Right lobe of liver (tissue), 6 donors: ENCODE data around the gene GOLT1A. TPM values are rescaled to one million over a fixed set of nuclear protein-coding genes. Genes with fewer than 3 reads are reported as not detected.
A peak's percentile ranks its signal among the peaks of the same experiment; 100 is the strongest.

ENCODE experiments used
- ATAC-seq, 4 donors: fragments of 200-7000 bp; cut with Tn5 transposase; one replicate each; pipeline ENCODE4 v1.9.1; 2020; ENCODE audit warnings: mild to moderate bottlenecking in 4 of 4, moderate library complexity in 4 of 4
- DNase-seq, 3 donors: peaks; one replicate each; pipeline ENCODE4 v3.0.0-alpha.2; 2020
- H3K27ac ChIP-seq, 3 donors: fragments of 200-600 bp; one replicate each; pipeline ENCODE4 v1.8.0; 2022
- H3K27me3 ChIP-seq, 2 donors: fragments of 200-600 bp; one replicate each; pipeline ENCODE4 v1.8.0; 2022
- H3K36me3 ChIP-seq, 4 donors: fragments of 200-600 bp; sonication (generic) in 1 of 4; one replicate each; pipeline versions ENCODE4 v1.5.1 to v1.8.0; 2017 to 2022; ENCODE audit warnings: control low read depth in 1 of 4
- H3K4me1 ChIP-seq, 4 donors: fragments of 200-600 bp; sonication (generic) in 1 of 4; one replicate each; pipeline versions ENCODE4 v1.5.1 to v1.8.0; 2017 to 2022; ENCODE audit warnings: control low read depth in 1 of 4
- H3K4me3 ChIP-seq, 3 donors: fragments of 200-600 bp; one replicate each; pipeline ENCODE4 v1.8.0; 2022
- H3K9me3 ChIP-seq, 4 donors: fragments of 200-600 bp; sonication (generic) in 1 of 4; one replicate each; pipeline versions ENCODE4 v1.5.1 to v1.8.0; 2017 to 2022; ENCODE audit warnings: control low read depth in 1 of 4
- CTCF ChIP-seq, 4 donors: fragments of 200-600 bp in 3 of 4; fragments of 450-650 bp in 1 of 4; IDR thresholded peaks; one replicate each; pipeline versions ENCODE4 v1.5.1 to v1.8.0; 2016 to 2022; ENCODE audit warnings: antibody characterized with exemption in 4 of 4, mild to moderate bottlenecking in 2 of 4
- POLR2A ChIP-seq: fragments of 450-650 bp; IDR thresholded peaks from one replicate; pipeline ENCODE4 v1.6.1; 2017; ENCODE audit warnings: antibody characterized with exemption, mild to moderate bottlenecking
- WGBS: methylation state at CpG from one replicate; pipeline ENCODE4 v1.1.6; 2018; ENCODE audit warnings: low coverage, low lambda C conversion rate; ENCODE audit not compliant: insufficient coverage; ENCODE audit errors: missing lambda C conversion rate; 5-methylcytosine and 5-hydroxymethylcytosine counted together
- intact Hi-C, 2 donors: fragments of 100-400 bp; cut with DNase I; formaldehyde crosslinking; loops; one replicate each; pipeline versions ENCODE4 v1.11.2 to v1.14.1; 2022
- total RNA-seq, 6 experiments: library from RNA; depleted of rRNA in 2 of 6; stranded (reverse); fragments of >200 nt in 2 of 6; fragmentation: NEBNext Ultra II Directional in 3 of 6; extraction: Animal tissue kit (Norgen Biotek cat#: 25700) in 3 of 6; gene quantifications; one replicate each; pipeline versions ENCODE4 v1.1.0 to v1.2.4, GENCODE V29; 2016 to 2023
- donor health status: DM: no; HTN: yes; CAD: no.
- donor health status: DM: no; HTN: no; CAD: no.
- donor health status: DM: no; HTN: no; CAD: no.
- donor health status: DM: no; HTN: yes; CAD: no.
- donor health status: DM: no; HTN: yes; CAD: no.

The GOLT1A gene
- total RNA-seq, 6 experiments from 2014 or later: 49.4 to 103 (median 74.5) TPM

GRCh38 chr1:204166219-204166618 lies 47.6 kb downstream of the GOLT1A start, which contains the start of gene REN:
Gene REN, minus strand, starts transcription at chr1:204166337. Its CDS starts 44 bp downstream, at chr1:204166293.
- no peaks in the 10 kb centered on the region for H3K27me3 ChIP-seq
- H3K4me1 ChIP-seq: peaks cover 0 to 21% (median 0%) of the 10 kb centered on the region in 4 donors
- no peak for TF ChIP-seq POLR2A
- TF ChIP-seq CTCF (IDR thresholded peaks at IDR 0.05): no peak
- H3K4me3 ChIP-seq: no peak within 1 kb of the TSS
- no peak within 1 kb of the TSS for H3K27ac ChIP-seq
- WGBS: 61% methylated on average over 4 of the region's 5 CpGs
- ATAC-seq (no peak), DNase-seq (no peak)
- H3K36me3 ChIP-seq: no peaks in the 10 kb centered on the region
- no peaks in the 10 kb centered on the region for H3K9me3 ChIP-seq
- intact Hi-C loops: no loop called here

GRCh38 chr1:204162494-204163074 lies 51.2 kb downstream of the GOLT1A start:
- H3K9me3 ChIP-seq: no peaks in the 10 kb centered on the region
- H3K27ac ChIP-seq: no peak overlapping the region
- intact Hi-C loops: loop anchor here (5.0 kb wide), 3 partner anchors 45 to 205 kb away; no protein-coding TSS in a partner anchor
- no peaks in the 10 kb centered on the region for H3K36me3 ChIP-seq
- 13% methylated on average over 6 of the region's 7 CpGs for WGBS
- H3K4me1 ChIP-seq: peaks cover 0 to 11% (median 0%) of the 10 kb centered on the region in 4 donors
- no peak overlapping the region for H3K4me3 ChIP-seq
- peak; percentile 99 to 100 (median 100) for TF ChIP-seq CTCF (IDR thresholded peaks at IDR 0.05)
- TF ChIP-seq POLR2A: no peak
- H3K27me3 ChIP-seq: no peaks in the 10 kb centered on the region
- ATAC-seq: peak; percentile 93 to 98 (median 96)
- DNase-seq: peak; percentile 81 to 84 (median 84)

- intact Hi-C loops: loop anchor here (5.0 kb wide), 3 partner anchors 45 to 205 kb away; no protein-coding TSS in a partner anchor
- Histone ChIP-seq H3K36me3 (no peaks in the 10 kb centered on the region), H3K27ac (no peak overlapping the region), H3K9me3 (no peaks in the 10 kb centered on the region), H3K4me1 (peaks cover 0 to 11% (median 0%) of the 10 kb centered on the region in 4 donors), H3K4me3 (no peak overlapping the region), H3K27me3 (no peaks in the 10 kb centered on the region)
- DNase-seq (no peak), ATAC-seq (peak in 3 of 4 donors; percentile 7 to 16 (median 10))
- 28% methylated on average over 10 of the region's 14 CpGs for WGBS
- TF ChIP-seq POLR2A (no peak), CTCF (IDR thresholded peaks at IDR 0.05) (no peak)
These were observed 51.9 kb downstream of the GOLT1A start for GRCh38 chr1:204161609-204162493.

- no peak for TF ChIP-seq POLR2A
- TF ChIP-seq CTCF (IDR thresholded peaks at IDR 0.05): no peak
- DNase-seq (no peak), ATAC-seq (no peak)
- Histone ChIP-seq H3K27ac (no peak overlapping the region), H3K9me3 (no peaks in the 10 kb centered on the region), H3K4me1 (peaks cover 0 to 11% (median under 1%) of the 10 kb centered on the region in 4 donors), H3K36me3 (no peaks in the 10 kb centered on the region), H3K4me3 (no peak overlapping the region), H3K27me3 (no peaks in the 10 kb centered on the region)
- 64% methylated on average over 6 of the region's 6 CpGs for WGBS
- intact Hi-C loops: loop anchor here in 1 of 2 donors (10.0 kb wide), 1 partner anchor 293 kb away; the partner anchor contains the start of gene SNRPE
These were observed 55.8 kb downstream of the GOLT1A start for GRCh38 chr1:204157962-204158361.
